IPS-18c (cell line): ENCODE measurements around the gene MLST8.
"Not testable (repeated sequence)": the region's sequence is repeated elsewhere in the genome, so short reads cannot be mapped to it uniquely, and the experiment has no call there.

Experiments used
- H3K4me3 ChIP-seq: 2 replicates; pipeline ENCODE4 v1.7.0; 2013; ENCODE audit warnings: low read depth, mild to moderate bottlenecking, low read length, moderate library complexity; ENCODE audit not compliant: insufficient read depth
- H3K9me3 ChIP-seq: one replicate; pipeline ENCODE4 v1.6.1; 2013; ENCODE audit warnings: mild to moderate bottlenecking, low read length, moderate library complexity; ENCODE audit not compliant: control insufficient read depth, insufficient read depth

MLST8 gene

GRCh38 chr16:2244926-2245795, 39.9 kb downstream of the MLST8 start:
- H3K9me3 ChIP-seq: no peaks in the 10 kb centered on the region
- H3K4me3 ChIP-seq: no peak overlapping the region

- no peak overlapping the region for H3K4me3 ChIP-seq
- no peaks in the 10 kb centered on the region for H3K9me3 ChIP-seq
These were observed 41.1 kb downstream of the MLST8 start for GRCh38 chr16:2246301-2246885.

- Histone ChIP-seq H3K4me3 (peak overlapping the region; percentile 77), H3K9me3 (peaks cover 2% of the 10 kb centered on the region)
These were observed 45.5 kb downstream of the MLST8 start for GRCh38 chr16:2250652-2251295.

- H3K4me3 ChIP-seq: peak within 1 kb of the TSS; percentile 77
- H3K9me3 ChIP-seq: peaks cover 2% of the 10 kb centered on the region
These were observed 46.2 kb downstream of the MLST8 start, which contains the start of gene ECI1 for GRCh38 chr16:2251296-2252111. ECI1 (minus strand) TSS chr16:2251587; CDS start chr16:2251566, 21 bp downstream.

GRCh38 chr16:2252806-2253148, 47.5 kb downstream of the MLST8 start:
- no peak overlapping the region for H3K4me3 ChIP-seq
- peaks cover 2% of the 10 kb centered on the region for H3K9me3 ChIP-seq

GRCh38 chr16:2253293-2253692, 48.0 kb downstream of the MLST8 start:
- Histone ChIP-seq H3K4me3 (no peak overlapping the region), H3K9me3 (peaks cover 2% of the 10 kb centered on the region)

GRCh38 chr16:2256531-2257140, 51.4 kb downstream of the MLST8 start:
- H3K9me3 ChIP-seq: peaks cover 2% of the 10 kb centered on the region

GRCh38 chr16:2257726-2258125, 52.5 kb downstream of the MLST8 start:
- Histone ChIP-seq H3K9me3 (peaks cover 2% of the 10 kb centered on the region), H3K4me3 (no peak overlapping the region)

More at GRCh38 chr16:2256531-2257140, 51.4 kb downstream of the MLST8 start:
- no peak overlapping the region for H3K4me3 ChIP-seq

- not testable (repeated sequence) for H3K9me3 ChIP-seq, H3K4me3 ChIP-seq
These were observed 53.3 kb downstream of the MLST8 start for GRCh38 chr16:2258530-2258929.
